GM12878 (cell line): ENCODE data around the gene MSL3B.

Experiments
- ATAC-seq: fragments of 200-7000 bp; cut with Tn5 transposase; 3 replicates; pipeline ENCODE4 v1.9.1; 2020; ENCODE audit warnings: mild to moderate bottlenecking, moderate library complexity
- BruUV-seq: library from RNA; stranded (reverse); fragments of 400-500 nt; replicated peaks from 2 replicates; lab custom pipeline; 2021; lab: Mats Ljungman, UMichigan
- CTCF ChIA-PET: fragments of 300-600 bp; sonication (Branson Sonifier 250); formaldehyde crosslinking; extraction: SDS; loops from one replicate; lab custom pipeline; 2021; ENCODE audit warnings: inconsistent platforms; lab: Yijun Ruan, JAX
- POLR2A ChIA-PET: fragments of 350-600 bp; formaldehyde crosslinking; extraction: SDS; loops from one replicate; lab custom pipeline; 2021; ENCODE audit warnings: inconsistent platforms; lab: Charles Lee
- RAD21 ChIA-PET: fragments of 300-600 bp; sonication (Branson Sonifier 250); formaldehyde crosslinking; loops from one replicate; lab custom pipeline; 2023; ENCODE audit warnings: antibody characterized with exemption; ENCODE audit not compliant: unreplicated experiment; lab: Charles Lee
- SMC1A ChIA-PET: fragments of 300-600 bp; sonication (Branson Sonifier 250); formaldehyde crosslinking; loops from one replicate; lab custom pipeline; 2023; ENCODE audit not compliant: unreplicated experiment, uncharacterized antibody; lab: Charles Lee
- DNase-seq: peaks from one replicate; pipeline ENCODE4 v3.0.0-alpha.2; 2011; ENCODE audit warnings: low read depth, low spot score
- FAIRE-seq: peaks from 3 replicates; lab custom pipeline; 2011; peaks lifted over from hg19 to GRCh38; lab: Jason Lieb, UNC
- H2AFZ ChIP-seq: 2 replicates; pipeline ENCODE4 v1.6.0; 2011; ENCODE audit warnings: low read depth, low read length, control low read depth; ENCODE audit not compliant: control insufficient read depth
- H3K27ac ChIP-seq: 2 replicates; pipeline ENCODE4 v1.5.1; 2011; ENCODE audit warnings: control low read depth; ENCODE audit not compliant: control insufficient read depth, insufficient read depth
- H3K27me3 ChIP-seq, 2 experiments: replicated peaks in 1 of 2; 2 replicates each; pipeline versions ENCODE4 v1.6.0 to v1.6.1; 2011; ENCODE audit warnings: low read length in 1 of 2; ENCODE audit not compliant: control insufficient read depth in 2 of 2, insufficient read depth in 2 of 2
- H3K36me3 ChIP-seq, 2 experiments: 2 replicates each; pipeline ENCODE4 v1.5.1; 2011; ENCODE audit warnings: low read length in 1 of 2; ENCODE audit not compliant: control insufficient read depth in 2 of 2, insufficient read depth in 2 of 2
- H3K4me1 ChIP-seq: 2 replicates; pipeline ENCODE4 v1.6.1; 2011; ENCODE audit warnings: mild to moderate bottlenecking, low read length, moderate library complexity, mixed read lengths; ENCODE audit not compliant: control insufficient read depth, insufficient read depth
- H3K4me2 ChIP-seq: 2 replicates; pipeline ENCODE4 v1.6.0; 2011; ENCODE audit warnings: control low read depth; ENCODE audit not compliant: control insufficient read depth, insufficient read depth
- H3K4me3 ChIP-seq: fragments of 200-600 bp; sonication (generic); 2 replicates; pipeline ENCODE4 v1.5.1; 2016
- H3K79me2 ChIP-seq: 2 replicates; pipeline ENCODE4 v1.6.0; 2011; ENCODE audit warnings: low read length; ENCODE audit not compliant: control insufficient read depth, insufficient read depth
- H3K9ac ChIP-seq: 2 replicates; pipeline ENCODE4 v1.8.0; 2011; ENCODE audit warnings: low read length, control low read depth, mixed read lengths; ENCODE audit not compliant: control insufficient read depth, insufficient read depth
- H3K9me3 ChIP-seq: replicated peaks from 3 replicates; pipeline ENCODE4 v1.5.1; 2011; ENCODE audit warnings: mild to moderate bottlenecking, low read length; ENCODE audit not compliant: control insufficient read depth, insufficient read depth
- H4K20me1 ChIP-seq: 2 replicates; pipeline ENCODE4 v1.6.0; 2011; ENCODE audit not compliant: control insufficient read depth, insufficient read depth
- ASH2L ChIP-seq: fragments of 300-600, 200-600 bp; sonication (generic); IDR thresholded peaks from 2 replicates; pipeline ENCODE4 v1.6.1; 2017; ENCODE audit warnings: low read depth, mild to moderate bottlenecking, borderline replicate concordance
- CBX5 ChIP-seq: sonication (generic); IDR thresholded peaks from 2 replicates; pipeline ENCODE4 v1.6.1; 2016; ENCODE audit warnings: low read depth, moderate library complexity, mild to moderate bottlenecking, inconsistent platforms
- ETV6 ChIP-seq, 2 experiments: fragments of 450-650 bp in 1 of 2; IDR thresholded peaks in 1 of 2; conservative IDR thresholded peaks in 1 of 2; 2 replicates each; pipeline ENCODE4 v1.6.1; 2014; ENCODE audit warnings: antibody characterized with exemption in 1 of 2, borderline replicate concordance in 1 of 2, low read depth in 1 of 2, mild to moderate bottlenecking in 1 of 2, moderate library complexity in 1 of 2
- GABPA ChIP-seq: IDR thresholded peaks from 2 replicates; pipeline ENCODE4 v1.6.1; 2014; ENCODE audit warnings: antibody characterized with exemption, low read depth, mild to moderate bottlenecking, inconsistent platforms
- HCFC1 ChIP-seq: fragments of 150-350 bp; IDR thresholded peaks from 2 replicates; pipeline ENCODE4 v1.6.1; 2014; ENCODE audit warnings: low read length
- HDAC2 ChIP-seq: fragments of 200-600 bp; sonication (generic); IDR thresholded peaks from 2 replicates; pipeline ENCODE4 v1.6.1; 2017
- MYC ChIP-seq: IDR thresholded peaks from 2 replicates; pipeline ENCODE4 v1.6.1; 2011; ENCODE audit warnings: mild to moderate bottlenecking, low read length, moderate library complexity, inconsistent platforms; ENCODE audit not compliant: insufficient read depth, insufficient replicate concordance, insufficient read length, severe bottlenecking
- RCOR1 ChIP-seq: conservative IDR thresholded peaks from 2 replicates; pipeline ENCODE4 v1.6.1; 2012; ENCODE audit warnings: low read depth, low read length, improper control_type of control experiment
- SMARCA5 ChIP-seq: fragments of 450-650 bp; IDR thresholded peaks from 2 replicates; pipeline ENCODE4 v1.6.1; 2017; ENCODE audit warnings: mild to moderate bottlenecking
- STAT3 ChIP-seq: IDR thresholded peaks from 2 replicates; pipeline ENCODE4 v1.6.1; 2011; ENCODE audit warnings: low read depth, low read length, improper control_type of control experiment
- SUZ12 ChIP-seq: fragments of 200-600 bp; sonication (generic); IDR thresholded peaks from one replicate; pipeline ENCODE4 v1.6.1; 2018; ENCODE audit warnings: antibody characterized with exemption, mild to moderate bottlenecking; ENCODE audit not compliant: unreplicated experiment
- TARDBP ChIP-seq: IDR thresholded peaks from 2 replicates; pipeline ENCODE4 v1.6.1; 2016; ENCODE audit warnings: borderline replicate concordance
- TBL1XR1 ChIP-seq: IDR thresholded peaks from 2 replicates; pipeline ENCODE4 v1.6.1; 2012; ENCODE audit warnings: low read depth, low read length, improper control_type of control experiment
- TCF12 ChIP-seq: IDR thresholded peaks from 2 replicates; pipeline ENCODE4 v1.6.1; 2011; ENCODE audit warnings: low read depth, mild to moderate bottlenecking, low read length
- TCF3 ChIP-seq: IDR thresholded peaks from 2 replicates; pipeline ENCODE4 v1.6.1; 2012; ENCODE audit warnings: low read depth, mild to moderate bottlenecking, low read length, borderline replicate concordance; ENCODE audit not compliant: insufficient read depth
- ZSCAN29 ChIP-seq: fragments of 450-650 bp; IDR thresholded peaks from 2 replicates; pipeline ENCODE4 v1.6.1; 2017; ENCODE audit warnings: mild to moderate bottlenecking, moderate library complexity
- WGBS: methylation state at CpG from one replicate; pipeline ENCODE4 v1.1.6; 2016; ENCODE audit warnings: low lambda C conversion rate; ENCODE audit not compliant: insufficient replicate concordance, insufficient coverage; ENCODE audit errors: missing lambda C conversion rate; 5-methylcytosine and 5-hydroxymethylcytosine counted together
- in situ Hi-C: fragments of 300-500 bp; cut with MboI; formaldehyde crosslinking; loops from 9 replicates; pipeline ENCODE4 v1.14.3; 2018; ENCODE audit warnings: mixed read lengths
- intact Hi-C: fragments of 100-400 bp; cut with micrococcal nuclease; formaldehyde crosslinking; loops from one replicate; pipeline ENCODE4 v1.14.2; 2022; ENCODE audit not compliant: unreplicated experiment
- TF ChIP-seq, protein P1 (sequence below): fragments of 450-650 bp; IDR thresholded peaks from 2 replicates; pipeline ENCODE4 v1.6.1; 2016; ENCODE audit warnings: mild to moderate bottlenecking, moderate library complexity, borderline replicate concordance
- TF ChIP-seq, protein P2 (sequence below): IDR thresholded peaks from 2 replicates; pipeline ENCODE4 v1.6.1; 2011; ENCODE audit warnings: borderline replicate concordance, low read depth, mild to moderate bottlenecking, moderate library complexity, mixed read lengths, low read length; ENCODE audit not compliant: insufficient read depth; ENCODE audit errors: extremely low read length
- TF ChIP-seq, protein P3 (sequence below): fragments of 150-350 bp; IDR thresholded peaks from 2 replicates; pipeline ENCODE4 v1.6.1; 2016; ENCODE audit warnings: low read depth, low read length

Gene MSL3B

GRCh38 chr2:233821709-233822100, 46.5 kb downstream of the MSL3B start:
- 27% methylated on average over 8 of the region's 8 CpGs for WGBS
- no peak overlapping the region for H3K4me3 ChIP-seq
- no peak overlapping the region for H3K4me2 ChIP-seq
- H3K27me3 ChIP-seq = no peaks in the 10 kb centered on the region; a peak in 3 of 4 replicates
- SMC1A ChIA-PET = no interaction called here
- no peaks in the 10 kb centered on the region for H3K36me3 ChIP-seq
- H3K79me2 ChIP-seq = no peaks in the 10 kb centered on the region
- DNase-seq (no peak), ATAC-seq (no peak), FAIRE-seq (no peak)
- H3K27ac ChIP-seq = no peak overlapping the region
- intact Hi-C loops = no loop called here
- H2AFZ ChIP-seq = no peak overlapping the region
- no peaks in the 10 kb centered on the region for H3K4me1 ChIP-seq
- no peak for TF ChIP-seq ZSCAN29
- no peak for TF ChIP-seq TBL1XR1
- no peak for TF ChIP-seq ASH2L
- TF ChIP-seq, protein P1, sequence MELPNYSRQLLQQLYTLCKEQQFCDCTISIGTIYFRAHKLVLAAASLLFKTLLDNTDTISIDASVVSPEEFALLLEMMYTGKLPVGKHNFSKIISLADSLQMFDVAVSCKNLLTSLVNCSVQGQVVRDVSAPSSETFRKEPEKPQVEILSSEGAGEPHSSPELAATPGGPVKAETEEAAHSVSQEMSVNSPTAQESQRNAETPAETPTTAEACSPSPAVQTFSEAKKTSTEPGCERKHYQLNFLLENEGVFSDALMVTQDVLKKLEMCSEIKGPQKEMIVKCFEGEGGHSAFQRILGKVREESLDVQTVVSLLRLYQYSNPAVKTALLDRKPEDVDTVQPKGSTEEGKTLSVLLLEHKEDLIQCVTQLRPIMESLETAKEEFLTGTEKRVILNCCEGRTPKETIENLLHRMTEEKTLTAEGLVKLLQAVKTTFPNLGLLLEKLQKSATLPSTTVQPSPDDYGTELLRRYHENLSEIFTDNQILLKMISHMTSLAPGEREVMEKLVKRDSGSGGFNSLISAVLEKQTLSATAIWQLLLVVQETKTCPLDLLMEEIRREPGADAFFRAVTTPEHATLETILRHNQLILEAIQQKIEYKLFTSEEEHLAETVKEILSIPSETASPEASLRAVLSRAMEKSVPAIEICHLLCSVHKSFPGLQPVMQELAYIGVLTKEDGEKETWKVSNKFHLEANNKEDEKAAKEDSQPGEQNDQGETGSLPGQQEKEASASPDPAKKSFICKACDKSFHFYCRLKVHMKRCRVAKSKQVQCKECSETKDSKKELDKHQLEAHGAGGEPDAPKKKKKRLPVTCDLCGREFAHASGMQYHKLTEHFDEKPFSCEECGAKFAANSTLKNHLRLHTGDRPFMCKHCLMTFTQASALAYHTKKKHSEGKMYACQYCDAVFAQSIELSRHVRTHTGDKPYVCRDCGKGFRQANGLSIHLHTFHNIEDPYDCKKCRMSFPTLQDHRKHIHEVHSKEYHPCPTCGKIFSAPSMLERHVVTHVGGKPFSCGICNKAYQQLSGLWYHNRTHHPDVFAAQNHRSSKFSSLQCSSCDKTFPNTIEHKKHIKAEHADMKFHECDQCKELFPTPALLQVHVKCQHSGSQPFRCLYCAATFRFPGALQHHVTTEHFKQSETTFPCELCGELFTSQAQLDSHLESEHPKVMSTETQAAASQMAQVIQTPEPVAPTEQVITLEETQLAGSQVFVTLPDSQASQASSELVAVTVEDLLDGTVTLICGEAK = no peak
- TF ChIP-seq MYC = no peak
- no peak for TF ChIP-seq HDAC2
- TF ChIP-seq SUZ12 = no peak
- TF ChIP-seq CBX5 = no peak
- no peak for TF ChIP-seq STAT3
- TF ChIP-seq ETV6 (conservative IDR thresholded peaks at IDR 0.05 in 1 of 2, IDR thresholded peaks at IDR 0.05 in 1 of 2; ENCODE audit: borderline replicate concordance in 1 of 2, low read depth in 1 of 2) = no peak
- TF ChIP-seq TCF12 = no peak
- no peak for TF ChIP-seq GABPA
- TF ChIP-seq TARDBP = no peak
- TF ChIP-seq, protein P2, sequence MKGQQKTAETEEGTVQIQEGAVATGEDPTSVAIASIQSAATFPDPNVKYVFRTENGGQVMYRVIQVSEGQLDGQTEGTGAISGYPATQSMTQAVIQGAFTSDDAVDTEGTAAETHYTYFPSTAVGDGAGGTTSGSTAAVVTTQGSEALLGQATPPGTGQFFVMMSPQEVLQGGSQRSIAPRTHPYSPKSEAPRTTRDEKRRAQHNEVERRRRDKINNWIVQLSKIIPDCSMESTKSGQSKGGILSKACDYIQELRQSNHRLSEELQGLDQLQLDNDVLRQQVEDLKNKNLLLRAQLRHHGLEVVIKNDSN = no peak
- no peak for TF ChIP-seq TCF3
- no peak for TF ChIP-seq SMARCA5
- TF ChIP-seq RCOR1 = no peak
- no peak for TF ChIP-seq HCFC1
- TF ChIP-seq, protein P3, sequence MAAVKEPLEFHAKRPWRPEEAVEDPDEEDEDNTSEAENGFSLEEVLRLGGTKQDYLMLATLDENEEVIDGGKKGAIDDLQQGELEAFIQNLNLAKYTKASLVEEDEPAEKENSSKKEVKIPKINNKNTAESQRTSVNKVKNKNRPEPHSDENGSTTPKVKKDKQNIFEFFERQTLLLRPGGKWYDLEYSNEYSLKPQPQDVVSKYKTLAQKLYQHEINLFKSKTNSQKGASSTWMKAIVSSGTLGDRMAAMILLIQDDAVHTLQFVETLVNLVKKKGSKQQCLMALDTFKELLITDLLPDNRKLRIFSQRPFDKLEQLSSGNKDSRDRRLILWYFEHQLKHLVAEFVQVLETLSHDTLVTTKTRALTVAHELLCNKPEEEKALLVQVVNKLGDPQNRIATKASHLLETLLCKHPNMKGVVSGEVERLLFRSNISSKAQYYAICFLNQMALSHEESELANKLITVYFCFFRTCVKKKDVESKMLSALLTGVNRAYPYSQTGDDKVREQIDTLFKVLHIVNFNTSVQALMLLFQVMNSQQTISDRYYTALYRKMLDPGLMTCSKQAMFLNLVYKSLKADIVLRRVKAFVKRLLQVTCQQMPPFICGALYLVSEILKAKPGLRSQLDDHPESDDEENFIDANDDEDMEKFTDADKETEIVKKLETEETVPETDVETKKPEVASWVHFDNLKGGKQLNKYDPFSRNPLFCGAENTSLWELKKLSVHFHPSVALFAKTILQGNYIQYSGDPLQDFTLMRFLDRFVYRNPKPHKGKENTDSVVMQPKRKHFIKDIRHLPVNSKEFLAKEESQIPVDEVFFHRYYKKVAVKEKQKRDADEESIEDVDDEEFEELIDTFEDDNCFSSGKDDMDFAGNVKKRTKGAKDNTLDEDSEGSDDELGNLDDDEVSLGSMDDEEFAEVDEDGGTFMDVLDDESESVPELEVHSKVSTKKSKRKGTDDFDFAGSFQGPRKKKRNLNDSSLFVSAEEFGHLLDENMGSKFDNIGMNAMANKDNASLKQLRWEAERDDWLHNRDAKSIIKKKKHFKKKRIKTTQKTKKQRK = no peak
- no TSS peak for BruUV-seq
- no peak overlapping the region for H3K9ac ChIP-seq
- in situ Hi-C loops = no loop called here
- H4K20me1 ChIP-seq = no peaks in the 10 kb centered on the region
- CTCF ChIA-PET = no interaction called here
- RAD21 ChIA-PET = no interaction called here
- POLR2A ChIA-PET = no interaction called here
- H3K9me3 ChIP-seq = no peaks in the 10 kb centered on the region
